ENCODE data around the gene CTNNA1.

GRCh38 chr5:138952962-138953361 lies 199.7 kb downstream of the CTNNA1 start:
- TF ChIP-seq POLR2A (IDR thresholded peaks at IDR 0.05; ENCODE audit: low read depth, low read length) (no peak), CTCF (IDR thresholded peaks at IDR 0.05; ENCODE audit: extremely low read depth in 1 of 2, insufficient read depth in 1 of 2, low read depth in 1 of 2, low read length in 2 of 2) (no peak), EZH2 (IDR thresholded peaks at IDR 0.05; ENCODE audit: borderline replicate concordance, low read depth, low read length, severe bottlenecking) (no peak), MYC (IDR thresholded peaks at IDR 0.05; ENCODE audit: low read depth, low read length) (no peak), POLR2AphosphoS5 (IDR thresholded peaks at IDR 0.05; ENCODE audit: insufficient read depth, low read depth, low read length) (no peak), FOS (IDR thresholded peaks at IDR 0.05; ENCODE audit: borderline replicate concordance, insufficient read depth, low read length) (no peak), JUN (IDR thresholded peaks at IDR 0.05; ENCODE audit: borderline replicate concordance, insufficient read depth, insufficient read length, low read depth) (no peak), MAX (IDR thresholded peaks at IDR 0.05; ENCODE audit: insufficient read depth, insufficient read length) (no peak), GATA2 (IDR thresholded peaks at IDR 0.05; ENCODE audit: insufficient read depth, insufficient read length, low read depth, low read length) (no peak)

Data from endothelial cell of umbilical vein (primary cell).